NCI-H460 (cell line): ENCODE results near the gene DDX1. TPM values are rescaled to one million over a fixed set of nuclear protein-coding genes. Genes with fewer than 3 reads are reported as not detected.
"Not testable (repeated sequence)": the region's sequence is repeated elsewhere in the genome, so short reads cannot be mapped to it uniquely, and the experiment has no call there.

Experiments
- DNase-seq: peaks from one replicate; pipeline ENCODE4 v3.0.0-alpha.2; 2016; ENCODE audit warnings: low read depth; ENCODE audit errors: extremely low read depth
- total RNA-seq: library from RNA; depleted of rRNA; stranded (reverse); fragments of >200 nt; shearing (Covaris generic); gene quantifications from 2 replicates; pipeline ENCODE4 v1.2.3, GENCODE V29; 2014

The DDX1 gene
- total RNA-seq, 1 experiment from 2014 or later: 82.6 TPM

DNA sequence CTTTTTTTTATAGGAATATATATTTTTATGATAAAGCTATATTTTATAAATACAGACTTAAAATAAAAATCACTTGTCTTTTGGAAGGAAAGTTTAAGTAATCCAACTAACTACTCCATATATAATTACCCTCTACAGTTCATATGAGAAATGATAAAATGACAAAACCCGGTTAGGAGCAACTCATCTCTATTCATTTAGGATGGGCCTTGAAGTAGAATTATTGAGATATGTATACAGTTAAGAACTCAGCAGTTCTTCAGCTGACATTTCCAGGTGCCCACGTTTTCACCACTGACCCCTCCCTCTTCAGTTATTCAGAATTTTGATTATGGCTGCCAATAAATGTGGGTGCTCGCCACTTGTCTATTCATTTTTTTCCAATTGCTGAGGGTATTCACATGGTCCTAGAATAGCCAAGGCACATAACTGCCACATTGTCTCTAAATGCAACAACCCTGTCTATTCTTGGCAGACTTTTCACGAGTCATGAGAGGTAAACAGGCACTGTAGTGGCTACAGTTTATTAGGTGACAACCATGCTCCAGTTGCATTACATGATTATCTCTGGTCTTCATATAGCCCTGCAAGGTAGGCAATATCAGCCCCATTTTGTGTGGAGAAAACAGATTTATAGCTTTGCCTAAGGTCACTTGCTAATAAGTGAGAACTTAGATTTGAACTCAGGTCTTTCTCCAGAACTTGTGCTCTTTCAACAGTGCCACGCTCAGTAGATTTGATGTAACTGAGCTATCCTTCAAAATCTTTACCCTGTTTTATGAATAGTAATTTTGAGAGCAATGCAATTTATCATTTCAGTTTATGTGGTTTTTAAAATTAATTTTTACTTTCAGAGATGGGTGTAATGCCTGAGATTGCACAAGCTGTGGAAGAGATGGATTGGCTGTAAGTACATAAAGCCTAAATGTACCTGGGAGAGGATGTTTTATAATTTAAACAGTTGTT, 2.9 kb downstream of the DDX1 start:
- no peak for DNase-seq

DNA sequence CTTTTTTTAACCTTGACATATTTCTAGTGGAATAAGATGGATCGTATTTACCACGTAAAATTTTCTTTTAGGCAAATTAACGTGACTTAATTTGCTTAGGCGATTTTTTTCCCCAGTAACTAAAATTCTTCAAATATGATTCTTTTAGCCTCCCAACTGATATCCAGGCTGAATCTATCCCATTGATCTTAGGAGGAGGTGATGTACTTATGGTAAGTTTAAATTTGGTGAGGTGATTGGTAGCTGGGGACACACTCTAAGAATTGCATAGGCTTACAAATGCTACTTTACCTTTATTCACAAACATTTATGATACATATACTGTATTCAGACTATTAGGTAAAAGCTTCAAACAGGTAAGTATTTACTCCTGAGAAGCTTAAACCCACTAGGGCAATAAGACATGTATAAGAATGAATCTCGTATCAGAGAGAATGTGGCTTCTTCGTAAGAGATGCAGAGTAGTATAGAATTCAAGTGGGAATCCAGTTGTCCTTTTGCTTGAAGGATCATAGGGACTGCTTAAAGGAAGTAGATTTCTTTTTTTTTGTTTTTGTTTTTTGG, 3.8 kb downstream of the DDX1 start:
- no peak for DNase-seq

DNA sequence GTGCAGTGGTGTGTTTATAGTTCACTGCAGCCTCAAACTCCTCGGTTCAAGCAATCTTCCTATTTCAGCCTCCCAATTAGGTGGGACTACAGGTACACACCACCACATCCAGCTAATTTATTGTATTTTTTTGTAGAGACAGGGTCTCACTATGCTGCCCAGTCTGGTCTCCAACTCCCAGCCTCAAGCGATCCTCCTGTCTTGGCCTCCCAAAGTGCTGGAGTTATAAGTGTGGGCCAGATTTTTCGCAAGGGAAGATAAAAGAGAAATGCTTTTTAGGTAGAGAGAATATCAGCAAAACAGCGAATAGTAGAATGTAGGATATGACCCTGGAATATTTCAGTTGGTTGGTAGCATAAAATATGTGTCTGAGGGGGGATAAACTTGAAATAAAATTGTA, 4.3 kb downstream of the DDX1 start:
- DNase-seq: no peak

DNA sequence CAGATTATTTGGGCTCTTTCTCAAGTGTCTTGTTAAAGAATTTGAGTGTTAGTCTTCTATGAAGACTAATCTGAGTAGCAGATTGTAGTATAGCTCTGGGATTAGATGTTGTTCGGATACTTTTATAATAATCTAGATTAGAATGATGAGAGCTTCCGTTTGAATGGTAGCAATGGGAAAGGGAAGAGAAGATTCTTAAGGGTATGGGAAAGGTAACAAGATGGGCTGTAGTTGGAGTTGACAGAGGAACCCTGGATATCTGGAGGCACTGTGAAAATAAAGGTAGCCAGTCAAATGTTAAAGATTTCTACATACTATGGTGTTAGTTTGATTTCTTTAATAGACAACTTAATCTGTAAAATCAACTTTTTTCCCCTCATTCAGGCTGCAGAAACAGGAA, 4.7 kb downstream of the DDX1 start:
- DNase-seq: no peak

DNA sequence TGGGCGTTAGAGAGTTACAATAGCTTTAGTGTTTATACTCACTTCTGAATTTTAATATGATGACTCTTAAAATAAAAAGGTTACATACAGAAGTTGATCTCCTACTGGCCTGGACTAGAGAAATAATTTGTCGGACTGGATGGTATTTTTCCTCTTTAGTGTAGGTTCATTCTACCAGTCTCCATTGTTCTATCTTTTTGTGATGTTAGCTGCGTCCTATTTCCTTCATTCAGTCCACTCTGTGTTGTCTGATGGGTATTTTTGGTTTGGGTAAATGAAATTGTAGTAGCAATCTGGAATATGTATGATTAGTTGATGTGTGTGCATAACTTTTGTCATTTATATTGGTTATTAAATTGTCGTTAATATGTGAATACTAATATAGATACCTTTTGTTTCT, 5.3 kb downstream of the DDX1 start:
- no peak for DNase-seq

DNA sequence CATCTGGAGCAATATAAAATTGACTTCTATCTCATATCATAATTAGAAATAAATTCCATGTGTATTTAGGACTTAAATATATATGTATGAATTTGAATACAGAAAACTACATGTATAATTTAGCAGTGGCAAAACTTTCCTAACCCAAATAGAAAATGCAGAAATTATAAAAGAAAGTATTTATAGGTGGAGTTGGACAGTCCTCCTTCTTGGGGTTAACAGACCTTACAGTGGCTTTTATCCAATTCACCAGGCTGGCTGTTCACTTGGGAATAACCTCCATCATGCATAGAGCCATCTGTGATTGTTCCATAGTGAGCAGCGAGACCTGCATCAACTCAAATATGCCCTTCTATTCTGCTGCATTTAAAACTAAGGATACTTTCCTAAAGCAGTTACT, 8.3 kb downstream of the DDX1 start:
- DNase-seq: no peak

DNA sequence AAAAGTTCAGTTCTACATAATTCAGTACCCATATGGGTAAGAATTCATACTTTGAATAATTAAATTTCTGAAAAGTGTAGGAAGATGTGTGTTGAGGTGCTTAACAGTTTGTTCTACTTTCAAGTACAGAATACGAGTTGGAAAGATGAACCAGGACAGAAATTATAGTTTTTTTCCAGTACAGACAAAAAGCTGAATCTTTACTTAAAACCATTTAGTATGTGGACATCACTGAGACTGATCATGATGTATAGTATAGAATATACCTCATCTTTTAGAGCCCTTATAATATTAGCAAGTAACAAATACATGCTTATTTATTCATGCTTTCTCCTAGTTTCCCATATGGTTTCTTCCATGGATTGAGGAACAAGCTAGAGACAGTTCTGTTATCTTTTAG, 10.0 kb downstream of the DDX1 start:
- no peak for DNase-seq

DNA sequence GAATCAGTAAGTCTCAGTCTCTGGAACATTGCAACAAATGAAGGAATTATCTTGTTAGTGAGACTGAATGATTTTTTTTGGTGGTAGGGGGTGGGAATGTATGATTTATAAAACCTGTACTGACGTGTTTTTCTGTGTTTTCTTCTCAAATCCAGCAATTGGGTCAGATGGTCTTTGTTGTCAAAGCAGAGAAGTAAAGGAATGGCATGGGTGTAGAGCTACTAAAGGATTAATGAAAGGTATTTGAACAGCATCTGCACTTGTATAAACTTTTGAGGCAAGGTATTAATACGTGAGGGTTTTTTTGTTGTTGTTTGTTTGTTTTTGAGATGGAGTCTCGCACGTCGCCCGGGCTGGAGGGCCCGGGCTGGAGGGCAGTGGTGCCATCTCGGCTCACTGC, 10.7 kb downstream of the DDX1 start:
- no peak for DNase-seq

DNA sequence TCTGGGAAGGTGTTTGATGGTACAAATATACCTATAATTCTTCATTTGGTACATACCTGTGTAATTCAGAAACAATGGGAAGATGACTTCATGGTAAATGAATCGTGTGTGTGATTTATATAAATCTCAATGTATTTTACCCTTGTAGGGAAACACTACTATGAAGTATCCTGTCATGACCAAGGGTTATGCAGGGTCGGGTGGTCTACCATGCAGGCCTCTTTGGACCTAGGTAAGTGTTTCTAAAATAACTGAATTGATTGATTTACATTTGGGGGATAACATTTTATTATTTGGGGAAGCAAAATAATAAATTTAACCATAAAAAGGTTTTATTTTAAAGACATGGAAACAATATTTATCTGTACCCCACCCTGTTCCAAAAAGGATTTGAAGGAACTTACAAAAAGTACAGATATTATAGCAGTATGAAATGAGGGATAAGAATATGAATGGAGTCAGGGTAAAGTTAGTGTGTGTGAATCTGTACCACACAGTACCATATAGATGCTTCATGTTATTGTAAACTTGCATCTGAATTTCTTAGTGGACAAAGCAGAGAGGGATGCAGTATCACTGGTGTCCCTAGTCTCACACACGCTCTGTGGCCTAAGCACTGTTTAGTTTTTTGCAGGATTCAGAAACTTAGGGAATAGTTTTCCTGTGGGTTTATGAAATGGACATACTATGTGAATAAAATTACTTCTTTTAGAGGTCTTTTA, 11.5 kb downstream of the DDX1 start:
- DNase-seq: no peak

DNA sequence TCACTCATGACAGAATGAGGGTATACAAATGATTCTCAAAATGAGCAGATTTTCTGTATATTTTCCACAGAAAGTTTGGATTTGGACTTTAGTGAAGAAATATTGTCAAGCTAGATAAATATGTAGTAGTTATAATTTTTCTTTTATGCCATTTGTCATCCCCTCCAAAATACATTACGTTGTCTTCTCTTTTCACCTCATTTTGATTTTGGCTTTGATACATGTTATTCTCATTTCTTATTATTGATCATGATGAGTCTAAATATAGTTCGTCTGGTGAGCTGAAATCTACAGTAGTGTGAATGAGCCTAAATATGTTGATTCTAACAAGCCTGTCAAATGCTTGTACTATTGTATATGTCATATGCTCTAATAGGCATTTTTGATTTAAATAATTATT, 12.3 kb downstream of the DDX1 start:
- no peak for DNase-seq

DNA sequence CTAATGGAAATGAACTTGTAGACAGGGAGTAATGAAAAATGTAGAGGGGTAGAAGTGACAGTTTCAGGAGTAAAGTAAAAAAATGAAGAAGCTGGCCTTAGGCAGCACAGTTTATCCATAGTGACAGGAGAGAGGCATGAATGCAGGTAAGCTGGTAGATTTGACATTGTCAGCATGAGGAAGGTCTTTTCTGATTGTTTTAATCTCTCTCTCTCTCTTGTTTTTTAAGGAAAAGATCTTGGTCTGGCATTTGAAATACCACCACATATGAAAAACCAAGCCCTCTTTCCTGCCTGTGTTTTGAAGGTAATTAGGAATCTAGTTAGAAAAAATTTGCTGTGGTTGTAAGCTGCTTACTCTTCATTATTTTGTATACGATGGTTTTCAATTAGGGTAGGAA, 14.1 kb downstream of the DDX1 start:
- DNase-seq: no peak

DNA sequence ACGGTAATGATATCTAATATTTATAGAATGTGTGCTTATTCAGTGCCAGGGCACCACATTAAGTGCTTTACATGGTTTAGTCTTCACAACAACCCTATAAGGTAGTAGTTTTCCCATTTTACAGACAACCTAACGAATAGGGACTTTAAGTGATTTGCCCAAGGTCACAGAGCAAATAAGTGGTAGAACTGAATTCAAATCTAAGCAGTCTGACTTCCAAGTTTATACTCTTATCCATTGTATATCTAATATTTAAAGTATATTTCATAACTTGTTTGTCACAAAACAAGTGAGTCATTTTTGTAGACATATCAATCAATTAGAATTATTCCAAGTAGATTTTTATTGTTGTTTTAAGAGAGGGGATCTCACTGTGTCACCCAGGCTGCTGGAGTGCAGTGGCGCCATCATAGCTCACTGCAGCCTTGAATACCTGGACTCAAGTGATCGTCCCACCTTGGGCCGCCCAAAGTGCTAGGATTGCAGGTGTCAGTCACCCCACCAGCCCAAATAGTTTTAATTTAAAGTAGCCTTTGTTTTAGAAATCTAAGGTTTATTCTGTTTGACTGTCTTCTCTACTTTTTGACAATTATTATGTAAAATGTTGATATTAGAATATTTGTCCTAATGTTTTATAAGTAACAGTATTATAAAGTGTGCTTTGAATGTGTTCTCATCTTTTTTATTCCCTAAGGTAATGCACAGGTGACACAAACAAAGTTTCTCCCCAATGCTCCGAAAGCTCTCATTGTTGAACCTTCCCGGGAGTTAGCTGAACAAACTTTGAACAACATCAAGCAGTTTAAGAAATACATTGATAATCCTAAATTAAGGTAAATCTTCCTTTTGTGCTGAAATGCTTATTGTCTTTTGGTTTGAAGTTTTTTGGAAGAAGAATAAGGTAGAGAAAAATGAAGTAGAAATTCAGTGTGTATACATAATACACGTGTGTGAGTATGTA, 15.1 kb downstream of the DDX1 start:
- no peak for DNase-seq

DNA sequence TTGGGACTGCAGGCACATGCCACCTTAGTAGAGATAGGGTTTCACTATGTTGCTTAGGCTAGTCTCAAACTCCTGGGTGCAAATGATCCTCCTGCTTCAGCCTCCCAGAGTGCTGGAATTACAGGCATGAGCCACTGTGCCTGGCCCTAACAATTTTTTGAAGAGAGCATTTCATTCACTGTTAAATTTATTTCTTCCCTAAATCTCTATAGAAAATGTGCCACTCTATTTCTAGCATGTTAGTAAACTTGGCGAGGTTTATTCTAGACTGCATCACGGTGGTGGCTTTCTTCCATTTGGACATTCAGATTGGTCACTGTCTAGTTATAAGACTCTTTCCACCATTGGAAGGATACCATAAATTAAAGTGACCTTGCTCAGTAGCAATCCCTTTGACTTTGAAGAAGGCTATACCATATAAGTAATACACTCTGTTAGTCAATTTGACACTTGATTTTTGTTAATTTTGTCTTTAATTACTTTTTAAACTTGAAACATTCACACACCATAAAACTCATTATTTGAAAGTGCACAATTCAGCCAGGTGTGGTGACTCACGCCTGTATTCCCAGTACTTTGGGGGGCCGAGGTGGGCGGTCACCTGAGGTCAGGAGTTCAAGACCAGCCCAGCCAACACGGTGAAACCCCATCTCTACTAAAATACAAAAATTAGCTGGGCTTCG, 16.2 kb downstream of the DDX1 start:
- no peak for DNase-seq

DNA sequence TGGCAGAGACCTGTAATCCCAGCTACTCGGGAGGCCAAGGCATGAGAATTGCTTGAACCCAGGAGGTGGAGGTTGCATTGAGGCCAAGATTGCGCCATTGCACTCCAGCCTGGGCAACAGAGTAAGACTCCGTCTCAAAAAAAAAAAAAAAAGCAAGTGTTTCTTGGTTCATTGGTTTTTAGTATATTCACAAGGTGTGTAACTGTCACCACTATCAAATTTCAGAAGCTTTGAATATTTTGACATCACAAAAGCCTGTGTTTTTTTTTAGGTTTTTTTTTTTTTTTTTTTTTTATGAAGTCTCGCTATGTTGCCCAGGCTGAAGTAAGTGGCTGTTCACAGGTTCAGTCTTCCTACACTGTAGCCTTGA, 16.7 kb downstream of the DDX1 start:
- no peak for DNase-seq

DNA sequence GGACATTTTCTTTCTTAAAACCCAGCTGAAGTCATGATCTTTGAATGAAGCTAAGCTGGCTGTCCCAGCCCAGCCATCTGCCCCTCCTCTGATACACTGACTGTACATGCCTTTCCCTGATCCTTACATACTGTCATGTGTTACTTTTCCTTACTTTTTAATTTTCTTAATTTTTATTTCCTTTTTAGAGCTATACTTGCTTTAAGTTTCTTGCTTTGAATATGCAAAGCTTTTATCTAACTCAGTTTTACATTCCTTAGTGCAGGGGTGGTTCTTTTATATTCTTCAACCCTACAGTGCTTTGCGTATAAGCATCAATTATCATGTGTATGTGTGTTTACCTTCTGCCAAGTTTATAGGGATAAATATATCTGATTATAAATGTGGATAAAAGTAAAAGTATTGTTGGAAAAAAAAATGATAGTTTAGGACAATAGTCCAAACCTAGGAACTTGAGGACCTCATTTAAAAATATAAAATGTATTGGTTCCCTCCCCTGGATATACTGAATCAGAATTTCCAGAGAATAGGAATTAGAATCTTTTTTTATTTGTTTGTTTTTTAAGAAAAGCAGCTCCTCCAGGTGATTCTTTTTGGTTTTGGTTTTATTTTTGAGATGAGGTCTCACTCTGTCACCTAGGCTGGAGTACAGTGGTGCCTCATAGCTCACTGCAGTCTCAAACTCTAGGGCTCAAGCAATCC, 17.8 kb downstream of the DDX1 start:
- DNase-seq: no peak

DNA sequence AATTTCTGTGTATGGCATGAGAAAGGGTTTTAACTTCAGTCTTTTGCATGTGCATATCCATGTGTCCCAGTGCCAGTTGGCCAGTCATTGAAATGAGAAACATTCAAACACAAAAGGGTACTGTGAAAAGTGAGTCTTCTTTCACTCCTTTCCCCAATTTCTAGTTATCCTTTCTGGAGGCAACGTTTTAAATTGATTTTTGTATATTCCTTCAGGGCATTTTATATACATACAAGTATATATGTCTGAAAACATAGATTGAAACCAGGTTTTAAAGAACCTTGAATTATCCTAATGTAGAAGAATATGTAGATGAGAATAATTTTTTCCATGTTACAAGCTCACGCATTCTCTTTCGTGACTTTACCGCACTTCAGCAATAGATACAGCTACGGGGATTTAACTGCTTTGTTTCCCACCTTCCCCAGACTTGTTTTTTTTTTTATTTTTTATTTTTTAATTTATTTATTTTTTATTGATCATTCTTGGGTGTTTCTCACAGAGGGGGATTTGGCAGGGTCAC, 18.8 kb downstream of the DDX1 start:
- no peak for DNase-seq

DNA sequence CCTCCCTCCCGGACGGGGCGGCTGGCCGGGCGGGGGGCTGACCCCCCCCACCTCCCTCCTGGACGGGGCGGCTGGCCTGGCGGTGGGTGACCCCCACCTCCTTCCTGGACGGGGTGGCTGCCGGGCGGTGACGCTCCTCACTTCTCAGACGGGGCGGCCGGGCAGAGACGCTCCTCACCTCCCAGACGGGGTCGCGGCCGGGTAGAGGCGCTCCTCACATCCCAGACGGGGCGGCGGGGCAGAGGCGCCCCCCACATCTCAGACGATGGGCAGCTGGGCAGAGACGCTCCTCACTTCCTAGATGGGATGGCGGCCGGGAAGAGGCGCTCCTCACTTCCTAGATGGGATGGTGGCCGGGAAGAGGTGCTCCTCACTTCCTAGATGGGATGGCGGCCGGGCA, 20.4 kb downstream of the DDX1 start:
- DNase-seq: not testable (repeated sequence)

DNA sequence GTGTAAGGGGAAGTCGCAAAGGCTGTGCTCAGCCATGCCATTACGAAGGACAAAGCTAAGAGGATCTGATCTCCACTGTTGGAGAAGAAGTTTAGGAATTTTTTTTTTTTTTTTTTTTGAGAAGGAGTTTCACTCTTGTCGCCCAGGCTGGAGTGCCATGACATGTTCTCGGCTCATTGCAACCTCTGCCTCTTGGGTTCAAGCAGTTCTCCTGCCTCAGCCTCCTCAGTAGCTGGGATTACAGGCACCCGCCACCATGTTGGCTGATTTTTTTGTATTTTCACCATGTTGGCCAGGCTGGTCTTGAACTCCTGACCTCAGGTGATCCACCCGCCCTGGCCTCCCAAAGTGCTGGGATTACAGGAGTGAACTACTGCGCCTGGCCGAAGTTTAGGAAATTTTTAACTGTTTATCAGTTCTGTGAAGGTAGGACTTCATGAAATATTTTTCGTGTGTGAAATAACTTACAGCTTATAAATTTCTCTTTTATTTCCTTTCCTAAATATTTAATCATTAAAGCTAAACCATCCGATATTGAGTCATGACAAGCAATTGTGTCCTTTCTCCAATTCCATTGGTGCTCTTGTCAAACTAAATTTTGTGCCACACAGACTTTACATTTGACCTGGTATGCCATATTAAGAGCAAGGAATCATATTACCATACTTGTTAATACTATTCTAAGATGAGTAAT, 22.2 kb downstream of the DDX1 start:
- DNase-seq: no peak
